Mesangial cell (primary cell): Measurements from ENCODE around the gene USP47. TPM values are rescaled to one million over a fixed set of nuclear protein-coding genes. Genes with fewer than 3 reads are reported as not detected.

Experiments
- total RNA-seq: library from RNA; depleted of rRNA; stranded (reverse); fragments of >200 nt; gene quantifications from 2 replicates; pipeline ENCODE4 v1.2.3, GENCODE V29; 2015

Gene USP47
- total RNA-seq, result 23.3 and 24.3 TPM in 2 replicates

GRCh38 chr11:11841723-11842420, at the start of gene USP47:
Gene USP47 (plus strand): TSS chr11:11841972. CDS start chr11:11842186, 214 bp downstream.

DNA sequence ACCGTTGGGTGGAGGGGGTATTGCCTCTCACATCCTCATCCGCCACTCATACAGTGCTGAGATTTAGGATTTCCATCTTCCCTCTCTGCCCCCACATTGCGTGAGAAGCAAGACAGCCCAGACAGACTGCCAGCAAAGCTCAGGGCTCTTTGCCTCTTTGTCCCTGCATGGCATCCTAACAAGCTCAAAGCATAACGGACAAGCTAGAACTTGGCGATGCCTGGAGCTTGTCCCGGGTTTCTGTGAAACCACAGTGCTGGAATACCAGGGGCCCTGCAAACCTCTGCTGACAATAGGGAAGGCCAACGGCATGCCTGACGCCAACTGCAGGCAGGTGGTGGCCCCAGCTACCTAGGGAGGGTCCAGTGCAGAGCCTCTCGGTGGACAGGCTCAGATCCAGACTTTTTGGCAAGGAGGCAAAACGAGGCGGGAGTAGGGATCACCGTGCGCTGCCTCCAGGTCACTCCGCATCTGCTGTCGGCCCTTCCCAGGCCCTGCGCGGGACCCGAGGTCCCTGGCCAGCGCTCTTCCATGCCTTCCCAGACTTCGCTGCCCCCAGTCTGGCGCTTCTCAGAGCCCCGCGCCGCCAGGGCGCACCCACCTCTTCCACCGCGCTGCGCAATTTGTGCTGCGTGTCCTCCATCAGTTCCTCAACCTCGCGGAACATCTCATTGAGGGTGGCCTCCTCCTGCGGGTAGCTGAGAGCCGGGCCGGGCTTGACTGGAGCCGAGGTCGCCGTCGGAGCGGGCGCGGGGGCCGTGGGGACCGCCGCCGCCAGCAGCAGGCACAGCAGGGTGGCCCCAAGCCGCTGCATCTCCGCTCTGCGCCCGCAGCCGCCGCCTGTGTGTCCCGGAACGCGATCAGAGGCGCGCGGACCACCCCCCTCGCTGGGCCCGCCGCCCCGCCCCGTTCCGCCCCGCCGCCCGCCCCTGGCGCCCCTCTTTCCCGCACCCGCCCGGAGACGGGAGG, 166.3 kb downstream of the USP47 start, which contains the start of gene DKK3:
Gene DKK3 (minus strand): TSS at position 858 of the 969 bp plus-strand sequence. CDS start 44 bp downstream, at position 814.

Other genes starting within 250 kb of the USP47 start
- gene GALNT18, start 220.0 kb upstream of the USP47 start, total RNA-seq, result 1.5 and 2.8 TPM in 2 replicates
- gene DKK3, start 166.7 kb downstream of the USP47 start, total RNA-seq, result 83.7 and 120 TPM in 2 replicates